ENCODE data around the gene CHIA. TPM values are rescaled to one million over a fixed set of nuclear protein-coding genes. Genes with fewer than 3 reads are reported as not detected.

The CHIA gene
- total RNA-seq, 1 donor from 2014 or later, result not detected

DNA sequence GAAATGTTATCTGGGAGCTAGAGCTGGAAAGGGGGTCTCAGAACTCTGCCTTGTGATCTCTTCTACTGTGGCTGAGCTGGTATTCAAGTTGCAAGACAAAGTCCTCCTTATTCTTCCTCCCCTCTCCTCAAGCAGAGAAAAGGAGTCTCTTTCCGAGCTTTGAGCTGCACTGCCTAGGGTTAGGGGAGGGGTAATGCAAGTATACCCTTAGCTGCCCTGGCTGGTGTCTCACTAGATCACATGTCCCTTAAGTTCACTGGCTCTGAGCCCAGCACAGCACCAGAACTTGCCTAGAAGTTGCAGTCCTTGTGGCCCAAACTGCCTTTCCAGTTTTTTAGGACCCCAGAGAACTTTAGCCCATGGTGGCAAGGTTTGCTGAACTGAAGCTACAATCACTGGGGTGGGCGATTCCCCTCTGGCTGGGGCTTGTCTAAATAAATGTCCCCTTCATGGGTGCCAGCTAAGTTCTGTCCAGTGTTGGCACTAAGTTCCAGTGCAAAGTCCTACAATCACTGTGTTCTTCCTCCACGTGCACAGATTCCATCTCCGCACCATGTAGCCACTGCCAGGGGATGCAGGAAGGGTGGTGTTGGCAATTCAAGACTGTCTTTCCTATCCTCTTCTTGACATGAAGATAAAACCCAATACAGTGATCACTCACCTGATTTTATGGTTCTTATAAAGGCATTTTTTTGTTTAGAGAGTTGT lies 22.7 kb upstream of the CHIA start:
- peaks cover 0 to 6% (median 0%) of the 10 kb centered on the region in 3 donors for H3K4me1 ChIP-seq (ENCODE audit: control insufficient read depth in 3 of 3, insufficient read depth in 3 of 3, low read length in 3 of 3)
- H3K27me3 ChIP-seq (ENCODE audit: control insufficient read depth in 3 of 3, insufficient read depth in 3 of 3, low read length in 3 of 3), result peaks cover 18 to 19% (median 19%) of the 10 kb centered on the region in 3 donors
- no peaks in the 10 kb centered on the region for H3K9me3 ChIP-seq (ENCODE audit: control insufficient read depth in 3 of 3, low read length in 3 of 3)
- no peak overlapping the region for H3K4me3 ChIP-seq (ENCODE audit: low read length in 3 of 3)
- H3K36me3 ChIP-seq (ENCODE audit: control insufficient read depth in 3 of 3, insufficient read depth in 3 of 3, low read length in 3 of 3), result no peaks in the 10 kb centered on the region
- no peak overlapping the region for H3K9ac ChIP-seq (ENCODE audit: low read depth in 1 of 3, low read length in 3 of 3)
- no peak overlapping the region for H3K27ac ChIP-seq (ENCODE audit: low read depth, low read length)

DNA sequence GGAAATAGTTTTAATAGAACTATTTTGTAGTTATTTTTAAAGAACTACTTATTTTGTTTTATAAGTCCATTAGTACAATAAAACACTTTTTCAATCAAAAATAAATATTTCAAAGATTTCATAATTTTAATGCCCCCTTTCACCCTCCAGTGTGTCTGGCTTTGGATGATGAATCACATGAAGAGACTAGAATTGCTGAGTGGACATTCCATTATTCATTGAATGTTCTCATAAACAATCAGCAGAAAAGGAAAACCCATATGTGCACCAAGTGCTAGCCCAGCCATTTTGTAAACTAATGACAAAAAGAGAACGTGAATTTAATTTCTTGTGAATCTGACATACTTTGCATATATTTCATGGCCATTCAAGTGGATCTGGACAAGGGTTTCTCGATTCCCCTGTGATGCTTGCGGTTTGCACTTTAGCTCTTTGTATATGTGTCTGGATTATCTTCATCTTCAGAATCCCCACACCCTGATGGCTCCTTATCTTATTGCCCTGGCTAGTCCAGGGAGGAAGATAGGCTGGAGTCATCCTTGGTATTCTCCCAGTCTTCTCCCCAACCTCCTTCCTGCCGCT lies 20.7 kb upstream of the CHIA start:
- Histone ChIP-seq H3K27ac (ENCODE audit: low read depth, low read length) (no peak overlapping the region), H3K4me1 (ENCODE audit: control insufficient read depth in 3 of 3, insufficient read depth in 3 of 3, low read length in 3 of 3) (peaks cover 0 to 6% (median 0%) of the 10 kb centered on the region in 3 donors), H3K27me3 (ENCODE audit: control insufficient read depth in 3 of 3, insufficient read depth in 3 of 3, low read length in 3 of 3) (peaks cover 18 to 19% (median 19%) of the 10 kb centered on the region in 3 donors), H3K4me3 (ENCODE audit: low read length in 3 of 3) (no peak overlapping the region), H3K9me3 (ENCODE audit: control insufficient read depth in 3 of 3, low read length in 3 of 3) (no peaks in the 10 kb centered on the region), H3K36me3 (ENCODE audit: control insufficient read depth in 3 of 3, insufficient read depth in 3 of 3, low read length in 3 of 3) (no peaks in the 10 kb centered on the region), H3K9ac (ENCODE audit: low read depth in 1 of 3, low read length in 3 of 3) (no peak overlapping the region)

DNA sequence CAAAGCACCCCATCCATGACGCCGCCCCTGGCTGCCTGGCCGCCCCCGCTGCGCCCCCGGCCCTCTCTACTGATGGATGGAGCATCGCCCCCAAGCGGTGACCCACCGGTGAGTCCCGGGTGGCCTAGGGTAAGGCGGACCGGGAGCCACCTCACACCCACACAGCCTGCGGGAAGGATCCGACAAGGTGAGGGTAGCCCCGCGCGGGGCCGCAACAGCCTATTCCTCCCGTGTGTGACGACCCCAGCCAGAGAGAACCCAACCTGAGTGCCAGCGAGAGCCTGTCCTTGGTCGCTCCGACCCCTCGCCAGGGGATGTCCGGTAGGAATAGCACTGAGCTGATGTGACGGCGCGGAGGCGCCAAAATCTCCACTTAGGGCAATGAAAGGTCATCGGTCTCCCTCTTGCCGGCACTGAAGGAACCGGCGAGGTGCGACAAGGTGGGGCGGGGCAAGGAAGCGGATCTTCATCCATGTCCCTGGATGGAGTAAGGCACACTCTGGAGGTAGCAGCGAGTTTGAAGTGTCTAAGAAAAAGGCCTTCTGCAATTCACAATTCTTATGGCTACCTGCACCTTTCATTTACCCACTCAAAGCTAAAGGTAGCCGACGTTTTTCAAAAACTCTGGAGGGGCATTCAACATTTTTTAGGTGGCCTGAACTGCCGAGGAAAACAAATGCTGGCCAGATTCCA lies 19.7 kb upstream of the CHIA start:
- Histone ChIP-seq H3K4me3 (ENCODE audit: low read length in 3 of 3) (no peak overlapping the region), H3K36me3 (ENCODE audit: control insufficient read depth in 3 of 3, insufficient read depth in 3 of 3, low read length in 3 of 3) (no peaks in the 10 kb centered on the region), H3K4me1 (ENCODE audit: control insufficient read depth in 3 of 3, insufficient read depth in 3 of 3, low read length in 3 of 3) (peaks cover 0 to 6% (median 0%) of the 10 kb centered on the region in 3 donors), H3K9ac (ENCODE audit: low read depth in 1 of 3, low read length in 3 of 3) (no peak overlapping the region), H3K27ac (ENCODE audit: low read depth, low read length) (no peak overlapping the region), H3K27me3 (ENCODE audit: control insufficient read depth in 3 of 3, insufficient read depth in 3 of 3, low read length in 3 of 3) (peaks cover 18 to 19% (median 19%) of the 10 kb centered on the region in 3 donors), H3K9me3 (ENCODE audit: control insufficient read depth in 3 of 3, low read length in 3 of 3) (no peaks in the 10 kb centered on the region)

DNA sequence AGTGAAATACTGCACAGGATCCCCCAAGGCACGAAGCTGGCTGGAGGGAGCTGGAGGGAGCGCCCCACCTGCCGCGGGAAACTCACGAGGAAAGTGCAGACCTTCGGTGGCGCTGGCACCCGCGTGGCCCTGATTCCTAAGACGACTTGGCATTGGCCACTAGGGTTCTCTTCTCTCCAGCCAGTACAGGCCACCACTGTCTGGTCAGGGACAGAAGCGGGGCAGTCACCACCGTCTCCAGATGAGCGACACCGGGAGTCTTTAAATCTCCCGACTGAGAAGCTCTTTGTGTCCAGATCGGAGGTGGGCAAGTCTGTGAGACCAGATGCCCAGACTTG lies 19.2 kb upstream of the CHIA start:
- Histone ChIP-seq H3K27ac (ENCODE audit: low read depth, low read length) (no peak overlapping the region), H3K9me3 (ENCODE audit: control insufficient read depth in 3 of 3, low read length in 3 of 3) (no peaks in the 10 kb centered on the region), H3K4me3 (ENCODE audit: low read length in 3 of 3) (no peak overlapping the region), H3K9ac (ENCODE audit: low read depth in 1 of 3, low read length in 3 of 3) (no peak overlapping the region), H3K27me3 (ENCODE audit: control insufficient read depth in 3 of 3, insufficient read depth in 3 of 3, low read length in 3 of 3) (peaks cover 18 to 19% (median 19%) of the 10 kb centered on the region in 3 donors), H3K4me1 (ENCODE audit: control insufficient read depth in 3 of 3, insufficient read depth in 3 of 3, low read length in 3 of 3) (peaks cover 0 to 6% (median 0%) of the 10 kb centered on the region in 3 donors), H3K36me3 (ENCODE audit: control insufficient read depth in 3 of 3, insufficient read depth in 3 of 3, low read length in 3 of 3) (no peaks in the 10 kb centered on the region)

- Histone ChIP-seq H3K36me3 (ENCODE audit: control insufficient read depth in 3 of 3, insufficient read depth in 3 of 3, low read length in 3 of 3) (no peaks in the 10 kb centered on the region), H3K27ac (ENCODE audit: low read depth, low read length) (no peak overlapping the region), H3K9ac (ENCODE audit: low read depth in 1 of 3, low read length in 3 of 3) (no peak overlapping the region), H3K27me3 (ENCODE audit: control insufficient read depth in 3 of 3, insufficient read depth in 3 of 3, low read length in 3 of 3) (peaks cover 18 to 19% (median 19%) of the 10 kb centered on the region in 3 donors), H3K4me3 (ENCODE audit: low read length in 3 of 3) (no peak overlapping the region), H3K9me3 (ENCODE audit: control insufficient read depth in 3 of 3, low read length in 3 of 3) (peaks cover 0 to 2% (median 0%) of the 10 kb centered on the region in 3 donors), H3K4me1 (ENCODE audit: control insufficient read depth in 3 of 3, insufficient read depth in 3 of 3, low read length in 3 of 3) (peaks cover 0 to 6% (median 0%) of the 10 kb centered on the region in 3 donors)
These were observed 18.6 kb upstream of the CHIA start for GRCh38 chr1:111272081-111272480.

- peaks cover 0 to 6% (median 0%) of the 10 kb centered on the region in 3 donors for H3K4me1 ChIP-seq (ENCODE audit: control insufficient read depth in 3 of 3, insufficient read depth in 3 of 3, low read length in 3 of 3)
- no peak overlapping the region for H3K4me3 ChIP-seq (ENCODE audit: low read length in 3 of 3)
- H3K27me3 ChIP-seq (ENCODE audit: control insufficient read depth in 3 of 3, insufficient read depth in 3 of 3, low read length in 3 of 3), result peaks cover 18 to 19% (median 19%) of the 10 kb centered on the region in 3 donors
- H3K27ac ChIP-seq (ENCODE audit: low read depth, low read length), result no peak overlapping the region
- H3K9me3 ChIP-seq (ENCODE audit: control insufficient read depth in 3 of 3, low read length in 3 of 3), result peaks cover 0 to 4% (median 0%) of the 10 kb centered on the region in 3 donors
- H3K36me3 ChIP-seq (ENCODE audit: control insufficient read depth in 3 of 3, insufficient read depth in 3 of 3, low read length in 3 of 3), result no peaks in the 10 kb centered on the region
- H3K9ac ChIP-seq (ENCODE audit: low read depth in 1 of 3, low read length in 3 of 3), result no peak overlapping the region
These were observed 16.0 kb upstream of the CHIA start for GRCh38 chr1:111274653-111275052.

- no peaks in the 10 kb centered on the region for H3K36me3 ChIP-seq (ENCODE audit: control insufficient read depth in 3 of 3, insufficient read depth in 3 of 3, low read length in 3 of 3)
- no peak overlapping the region for H3K27ac ChIP-seq (ENCODE audit: low read depth, low read length)
- H3K4me1 ChIP-seq (ENCODE audit: control insufficient read depth in 3 of 3, insufficient read depth in 3 of 3, low read length in 3 of 3), result peaks cover 0 to 6% (median 0%) of the 10 kb centered on the region in 3 donors
- H3K27me3 ChIP-seq (ENCODE audit: control insufficient read depth in 3 of 3, insufficient read depth in 3 of 3, low read length in 3 of 3), result peaks cover 16 to 17% (median 17%) of the 10 kb centered on the region in 3 donors
- H3K9ac ChIP-seq (ENCODE audit: low read depth in 1 of 3, low read length in 3 of 3), result no peak overlapping the region
- peaks cover 0 to 4% (median 0%) of the 10 kb centered on the region in 3 donors for H3K9me3 ChIP-seq (ENCODE audit: control insufficient read depth in 3 of 3, low read length in 3 of 3)
- no peak overlapping the region for H3K4me3 ChIP-seq (ENCODE audit: low read length in 3 of 3)
These were observed 15.6 kb upstream of the CHIA start for GRCh38 chr1:111275079-111275478.

DNA sequence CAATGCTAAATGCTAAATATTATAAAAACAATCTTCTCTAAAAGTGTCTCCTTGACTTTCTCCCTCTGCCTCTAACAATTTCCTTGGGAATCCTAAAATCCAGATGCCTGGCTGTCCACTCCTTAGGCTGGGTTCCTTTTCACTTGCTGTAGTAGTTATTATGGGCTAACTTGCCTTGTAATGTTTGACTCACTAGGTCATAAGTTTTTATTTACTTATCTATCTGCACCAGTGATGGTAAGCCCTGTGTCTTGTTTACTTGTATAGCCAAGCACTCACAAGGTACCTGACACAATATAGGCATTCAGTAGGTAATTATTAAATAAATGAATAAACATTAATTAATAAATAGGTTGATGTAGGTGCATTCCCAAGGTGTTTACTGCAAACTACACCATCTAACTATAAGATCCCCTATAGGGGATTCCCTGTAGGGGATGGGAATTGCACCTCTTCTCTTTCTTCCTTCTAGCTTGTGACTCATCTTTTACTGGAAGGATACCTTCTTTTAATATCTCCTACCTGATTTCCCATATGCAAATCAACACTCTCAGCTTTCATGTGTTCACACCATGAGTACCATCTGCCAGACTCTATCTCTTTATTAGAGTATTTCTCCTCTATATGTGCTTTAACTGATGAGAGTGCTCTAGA lies 14.7 kb upstream of the CHIA start:
- Histone ChIP-seq H3K27me3 (ENCODE audit: control insufficient read depth in 3 of 3, insufficient read depth in 3 of 3, low read length in 3 of 3) (peaks cover 7 to 8% (median 8%) of the 10 kb centered on the region in 3 donors), H3K9ac (ENCODE audit: low read depth in 1 of 3, low read length in 3 of 3) (no peak overlapping the region), H3K4me1 (ENCODE audit: control insufficient read depth in 3 of 3, insufficient read depth in 3 of 3, low read length in 3 of 3) (peaks cover 0 to 5% (median 0%) of the 10 kb centered on the region in 3 donors), H3K36me3 (ENCODE audit: control insufficient read depth in 3 of 3, insufficient read depth in 3 of 3, low read length in 3 of 3) (no peaks in the 10 kb centered on the region), H3K27ac (ENCODE audit: low read depth, low read length) (no peak overlapping the region), H3K9me3 (ENCODE audit: control insufficient read depth in 3 of 3, low read length in 3 of 3) (peaks cover 0 to 4% (median 0%) of the 10 kb centered on the region in 3 donors), H3K4me3 (ENCODE audit: low read length in 3 of 3) (no peak overlapping the region)

DNA sequence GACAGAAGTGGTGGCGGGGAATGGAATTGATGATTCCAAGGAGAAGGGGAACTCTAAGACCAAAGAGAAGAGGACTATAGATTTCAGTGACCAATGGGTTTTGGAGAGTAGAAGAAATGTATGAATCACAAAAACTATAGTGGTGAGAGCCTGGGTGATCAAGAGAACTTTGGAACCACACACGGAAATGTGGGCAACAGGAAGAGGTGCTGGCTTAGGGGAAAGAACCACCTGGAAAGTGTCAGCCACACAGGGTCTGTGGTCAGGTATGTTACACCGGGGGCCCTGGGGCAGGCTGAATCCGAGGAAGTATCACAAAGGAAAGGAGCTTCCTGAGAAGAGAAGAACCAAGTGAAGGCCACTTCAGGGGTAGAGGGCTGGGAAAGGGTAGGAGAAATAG lies 11.5 kb upstream of the CHIA start:
- Histone ChIP-seq H3K4me3 (ENCODE audit: low read length in 3 of 3) (no peak overlapping the region), H3K27me3 (ENCODE audit: control insufficient read depth in 3 of 3, insufficient read depth in 3 of 3, low read length in 3 of 3) (no peaks in the 10 kb centered on the region), H3K4me1 (ENCODE audit: control insufficient read depth in 3 of 3, insufficient read depth in 3 of 3, low read length in 3 of 3) (no peaks in the 10 kb centered on the region), H3K9ac (ENCODE audit: low read depth in 1 of 3, low read length in 3 of 3) (no peak overlapping the region), H3K27ac (ENCODE audit: low read depth, low read length) (no peak overlapping the region), H3K9me3 (ENCODE audit: control insufficient read depth in 3 of 3, low read length in 3 of 3) (peaks cover 0 to 4% (median 0%) of the 10 kb centered on the region in 3 donors), H3K36me3 (ENCODE audit: control insufficient read depth in 3 of 3, insufficient read depth in 3 of 3, low read length in 3 of 3) (no peaks in the 10 kb centered on the region)

All from skeletal muscle tissue (tissue), 4 donors.